OCI-M1 (cell line): ENCODE measurements around the gene SLC37A2.

Source experiments
- DNase-seq: peaks from one replicate; lab custom pipeline; 2025; lab: John Stamatoyannopoulos, UW

Gene SLC37A2

DNA sequence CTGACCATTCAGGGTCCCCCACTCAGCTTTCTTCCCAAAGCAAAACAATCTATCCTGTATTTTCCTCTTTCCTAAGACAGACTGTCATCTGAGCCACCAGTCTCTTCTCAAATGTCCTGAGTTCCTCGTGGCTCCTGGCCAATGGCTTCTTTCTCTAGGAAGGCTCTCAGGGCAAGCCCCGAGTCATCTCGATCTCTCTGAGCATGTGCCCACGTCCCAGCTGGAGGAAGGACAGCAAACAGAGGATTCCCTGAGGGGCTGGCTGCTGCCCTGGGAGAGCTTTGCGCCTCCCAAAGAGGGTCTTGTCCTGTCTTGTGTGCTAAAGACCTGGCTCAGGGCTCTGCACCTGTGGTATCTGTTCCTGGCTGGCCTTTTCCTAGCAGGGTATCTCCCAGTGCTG lies 8.3 kb downstream of the SLC37A2 start:
- no peak for DNase-seq

DNA sequence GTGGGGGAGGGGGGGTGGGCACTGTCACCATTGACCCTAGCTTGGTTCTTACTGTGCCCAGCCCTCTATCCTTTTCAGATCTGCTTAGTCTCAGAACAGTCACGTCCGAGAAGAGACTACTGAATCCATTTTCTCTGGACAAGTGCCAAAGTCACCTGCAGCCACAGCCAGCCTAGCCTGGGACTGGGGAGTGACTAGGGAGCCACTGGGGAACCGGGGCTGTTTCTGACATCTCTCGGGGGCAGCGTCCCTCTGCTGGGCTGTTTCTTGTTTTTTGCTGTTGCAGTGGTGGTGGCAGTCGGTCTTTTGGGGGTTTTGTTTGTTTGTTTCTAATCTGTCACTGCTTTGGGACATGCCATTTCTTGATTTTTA lies 8.7 kb downstream of the SLC37A2 start:
- DNase-seq, result no peak

DNA sequence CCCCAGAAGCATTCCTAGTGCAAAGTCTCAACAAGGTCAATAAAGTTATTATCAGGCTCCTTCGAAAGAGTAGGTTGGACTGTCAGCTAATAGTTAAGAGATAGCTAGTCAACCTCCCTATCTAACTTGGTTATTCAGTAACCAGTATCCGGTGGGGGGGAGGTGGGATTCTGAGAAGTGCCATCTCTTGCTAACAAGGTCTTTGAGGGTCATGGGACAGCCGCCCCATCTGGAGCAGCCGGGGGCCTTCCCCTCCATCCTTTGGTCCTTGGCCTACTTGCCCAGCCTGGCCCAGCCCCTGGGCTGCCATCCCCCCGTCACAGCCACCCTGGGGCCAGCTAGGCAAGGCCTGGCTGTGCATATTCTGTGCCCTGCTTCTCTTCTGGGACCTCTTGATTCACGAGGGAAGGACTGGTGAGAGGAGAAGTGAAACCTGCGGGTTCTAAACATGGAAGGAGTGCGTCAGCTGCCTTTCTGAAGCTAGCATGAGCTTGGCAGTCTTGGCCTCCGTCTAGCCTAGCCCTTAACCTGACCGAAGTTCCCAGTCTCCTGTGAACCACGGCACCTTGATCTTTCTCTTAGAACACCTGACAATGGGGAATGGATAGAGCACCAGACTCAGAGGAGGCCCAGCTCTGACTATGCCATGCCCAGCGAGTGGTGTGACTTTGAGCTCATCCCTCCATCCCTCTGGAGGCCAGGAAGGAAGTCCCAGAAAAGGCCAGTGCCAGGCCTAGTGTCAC lies 9.3 kb downstream of the SLC37A2 start:
- DNase-seq, result no peak

DNA sequence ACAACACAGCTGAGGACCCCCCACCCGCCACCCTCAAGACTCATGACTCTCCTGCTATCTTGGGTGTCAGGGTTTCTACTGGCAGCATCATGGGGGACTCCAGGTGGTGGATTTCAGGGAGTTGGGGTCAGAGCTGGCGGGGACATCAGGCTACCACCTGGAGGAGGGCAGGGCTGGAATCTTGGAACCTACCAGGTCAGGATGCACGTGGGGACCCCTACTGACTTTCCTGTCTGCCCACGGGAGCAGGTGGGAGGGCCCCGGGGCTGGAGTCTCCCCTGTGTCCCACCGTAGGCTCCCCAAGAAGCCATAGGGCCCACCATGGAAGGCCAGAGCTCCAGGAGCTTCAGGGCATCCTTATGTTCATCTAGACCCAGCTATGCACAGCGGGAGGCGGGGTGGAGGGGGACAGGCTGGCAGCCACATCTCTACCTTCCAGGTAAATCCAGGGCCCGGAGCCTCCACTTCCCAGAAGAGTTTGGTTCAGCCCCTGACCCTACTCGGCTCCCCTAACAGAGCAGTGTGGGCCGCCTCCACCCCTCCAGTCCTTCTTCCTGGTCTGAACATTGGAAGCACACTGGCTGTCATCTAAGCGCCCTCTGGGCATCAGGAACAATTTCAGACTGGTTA lies 10.0 kb downstream of the SLC37A2 start:
- DNase-seq, result no peak

DNA sequence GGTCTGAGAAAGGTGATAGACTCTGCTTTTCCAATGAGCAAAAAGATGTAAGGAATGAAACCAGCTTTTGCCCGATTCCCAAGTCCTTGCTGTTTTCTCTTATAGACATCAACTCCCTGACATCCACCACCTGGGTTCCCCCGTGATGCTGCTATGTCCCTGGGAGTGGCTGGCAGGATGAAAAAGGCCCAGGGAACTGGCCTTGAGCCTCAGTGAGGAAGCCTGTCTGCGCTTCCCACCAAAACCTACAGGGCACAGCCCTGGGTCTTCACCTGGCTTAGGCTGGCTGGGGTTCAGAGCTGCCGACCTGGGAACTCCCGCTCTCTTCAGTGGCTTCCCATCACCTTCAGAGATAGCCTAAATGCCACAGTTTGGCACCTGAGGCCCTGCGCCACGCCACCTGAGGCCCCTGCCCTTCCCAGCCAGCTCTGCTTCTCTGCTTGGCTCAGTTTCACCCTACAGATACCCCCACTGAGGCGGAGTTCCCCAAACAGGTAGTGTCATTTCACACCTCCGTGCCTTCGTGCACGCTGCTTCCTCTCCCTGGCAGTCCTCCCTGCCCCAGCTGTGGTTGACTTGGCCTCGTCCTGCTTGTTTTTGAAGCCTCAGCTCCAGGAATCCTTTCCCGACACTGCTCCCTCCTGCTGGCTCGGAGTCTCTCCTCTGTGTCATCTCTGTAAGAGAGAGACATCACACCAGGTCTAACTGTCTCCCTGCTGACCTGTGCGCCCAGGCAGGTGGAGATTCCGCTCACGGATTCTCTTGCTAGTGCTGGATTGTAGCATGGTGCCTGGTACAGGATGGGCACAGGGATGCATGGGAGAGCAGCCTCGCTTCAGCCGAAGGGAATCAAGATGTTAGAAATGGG lies 10.7 kb downstream of the SLC37A2 start:
- DNase-seq, result no peak

DNA sequence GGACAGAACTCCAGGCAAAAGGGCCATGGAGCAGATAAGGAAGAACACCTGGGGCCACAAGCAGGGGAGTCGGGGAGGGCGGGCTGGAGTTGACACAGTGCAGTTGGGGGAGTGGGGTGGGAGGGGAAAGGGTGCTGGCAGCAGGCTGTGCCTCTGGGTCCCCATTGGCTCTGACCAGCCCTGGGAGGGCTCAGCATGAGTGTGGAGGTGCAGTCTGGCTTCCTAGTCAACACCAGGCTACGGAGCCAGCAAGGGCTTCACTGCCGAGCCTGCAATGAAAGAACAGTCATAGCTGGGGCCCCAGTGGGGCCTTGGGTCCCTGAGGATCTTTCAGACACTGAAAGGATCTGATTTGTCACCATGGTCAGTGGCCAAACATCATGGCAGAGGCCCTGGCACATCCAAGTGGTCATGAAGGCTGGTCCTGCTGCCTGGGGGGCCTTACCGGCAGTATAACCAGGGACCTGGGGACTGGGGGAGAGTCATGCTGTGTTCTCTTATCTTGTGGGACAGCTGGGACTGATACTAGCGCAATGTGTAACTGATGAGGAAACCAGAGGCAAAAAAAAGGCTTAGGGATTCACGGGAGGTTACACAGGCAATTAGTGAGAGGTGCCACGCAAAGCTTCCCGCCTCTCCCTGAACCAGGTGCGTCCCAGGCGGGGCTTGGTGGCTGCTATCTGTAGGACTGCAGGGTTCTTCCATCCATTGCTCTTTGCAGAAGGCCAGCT lies 11.6 kb downstream of the SLC37A2 start:
- DNase-seq, result peak; percentile 37

DNA sequence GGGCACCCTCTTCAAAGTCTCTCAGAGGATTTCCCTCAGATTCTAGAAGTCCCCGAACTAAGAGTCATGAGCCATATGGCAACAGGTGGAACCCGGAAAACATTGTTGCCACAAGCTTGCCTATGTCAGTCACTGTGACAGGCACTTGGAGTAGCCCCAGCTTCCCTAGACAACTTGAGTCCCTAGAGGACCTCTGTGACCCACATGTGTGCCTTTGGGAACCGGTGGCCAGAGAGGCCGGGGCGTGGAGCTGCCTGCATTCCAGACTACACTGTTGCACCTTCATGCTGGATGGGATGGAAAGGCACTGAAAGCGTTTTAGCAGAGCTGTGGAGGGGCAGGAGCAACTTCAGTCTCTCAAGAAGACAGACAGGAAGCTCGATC lies 12.1 kb downstream of the SLC37A2 start:
- DNase-seq, result no peak

DNA sequence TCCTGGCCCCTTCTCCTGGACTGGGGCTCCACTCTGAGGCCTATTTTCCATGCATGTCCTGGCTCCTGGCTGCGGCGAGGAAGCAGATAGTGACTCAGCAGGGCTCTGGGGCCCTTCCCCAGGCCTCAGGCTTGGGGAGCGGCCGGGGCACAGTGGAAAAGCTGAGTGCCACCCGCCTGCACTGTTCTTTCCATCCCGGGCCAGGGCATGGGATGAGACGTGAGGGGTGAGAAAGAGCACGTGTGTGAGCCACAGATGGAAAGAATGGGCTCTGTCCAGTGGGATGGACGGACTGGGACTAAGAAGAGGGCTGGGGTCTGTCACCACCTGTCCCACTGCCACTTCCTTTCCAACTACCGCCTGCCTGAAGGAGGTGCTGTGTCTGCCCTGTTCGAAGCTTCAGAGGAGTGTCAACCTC lies 12.8 kb downstream of the SLC37A2 start:
- no peak for DNase-seq

DNA sequence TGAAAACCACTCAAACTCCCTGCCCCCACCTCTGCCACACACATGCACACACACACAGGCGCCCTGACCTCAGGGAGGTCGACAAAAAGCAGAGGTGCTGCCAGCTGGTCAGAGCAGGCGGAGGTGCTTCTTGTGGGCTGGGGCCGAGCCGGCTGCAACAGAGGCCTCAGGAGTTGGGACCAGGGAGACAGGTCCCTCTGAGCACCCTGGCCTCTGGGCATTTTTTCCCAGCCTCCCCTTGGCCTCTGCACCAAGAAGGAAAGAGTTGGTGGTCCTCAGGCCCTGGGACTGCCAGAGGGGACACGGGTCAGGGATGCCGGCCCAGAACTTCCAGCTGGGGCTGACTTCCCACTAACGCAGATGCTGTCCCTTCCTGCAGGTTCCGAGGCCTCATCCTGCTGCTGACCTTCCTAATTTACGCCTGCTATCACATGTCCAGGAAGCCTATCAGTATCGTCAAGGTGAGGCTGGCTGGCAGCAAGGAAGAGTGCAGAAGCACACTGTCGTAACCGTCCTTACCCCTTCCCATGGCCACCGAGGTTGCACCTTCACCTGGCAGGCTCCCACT lies 13.4 kb downstream of the SLC37A2 start:
- no peak for DNase-seq

DNA sequence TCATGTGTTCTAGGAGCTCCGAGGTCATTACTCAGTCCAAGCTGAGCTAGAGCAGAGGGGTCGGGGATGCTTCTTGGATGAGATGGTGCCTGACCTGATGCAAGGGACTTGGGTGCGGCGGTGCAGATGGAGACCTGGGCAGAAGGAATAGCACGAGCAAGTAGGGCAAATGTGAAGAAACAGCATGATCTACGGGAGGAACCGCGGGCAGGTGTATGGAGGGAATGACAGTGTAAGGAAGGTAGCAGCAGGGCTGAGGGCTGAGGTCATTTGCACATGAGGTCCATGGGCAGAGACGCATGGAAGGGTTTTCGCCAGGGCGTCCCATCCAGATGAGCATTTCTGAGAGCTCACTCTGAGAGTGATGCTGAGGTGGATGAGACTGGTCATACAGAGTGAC lies 14.9 kb downstream of the SLC37A2 start:
- no peak for DNase-seq

DNA sequence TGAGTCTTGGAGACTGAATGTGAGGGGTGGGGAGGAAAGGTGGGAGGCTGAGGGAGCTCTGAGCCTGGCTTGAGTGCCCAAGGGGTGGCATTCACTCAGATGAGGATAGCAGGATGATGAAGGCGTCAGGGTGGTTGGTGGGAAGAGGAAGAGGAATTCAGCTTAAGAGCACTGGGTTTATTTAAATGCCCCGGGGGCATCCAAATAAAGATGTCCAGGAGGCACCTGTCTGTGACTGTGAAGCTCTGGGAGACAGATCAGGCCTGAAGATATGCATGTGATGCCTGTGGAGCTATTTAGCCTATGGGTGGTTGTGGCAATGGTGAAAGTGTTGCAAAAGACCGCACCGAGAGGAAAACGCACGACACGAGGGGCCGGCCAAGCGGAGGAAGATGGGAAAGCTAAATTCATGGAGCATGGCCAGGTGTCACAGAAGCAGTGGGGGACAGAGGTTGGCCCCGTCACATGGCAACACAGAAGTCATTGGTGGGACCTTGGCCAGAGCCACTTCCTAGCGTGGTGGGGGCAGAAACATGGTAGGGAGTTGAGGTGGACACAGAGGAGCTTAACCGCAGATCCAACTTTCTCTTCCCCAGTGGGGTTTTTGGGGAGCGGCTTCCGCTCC lies 15.5 kb downstream of the SLC37A2 start:
- DNase-seq, result no peak

DNA sequence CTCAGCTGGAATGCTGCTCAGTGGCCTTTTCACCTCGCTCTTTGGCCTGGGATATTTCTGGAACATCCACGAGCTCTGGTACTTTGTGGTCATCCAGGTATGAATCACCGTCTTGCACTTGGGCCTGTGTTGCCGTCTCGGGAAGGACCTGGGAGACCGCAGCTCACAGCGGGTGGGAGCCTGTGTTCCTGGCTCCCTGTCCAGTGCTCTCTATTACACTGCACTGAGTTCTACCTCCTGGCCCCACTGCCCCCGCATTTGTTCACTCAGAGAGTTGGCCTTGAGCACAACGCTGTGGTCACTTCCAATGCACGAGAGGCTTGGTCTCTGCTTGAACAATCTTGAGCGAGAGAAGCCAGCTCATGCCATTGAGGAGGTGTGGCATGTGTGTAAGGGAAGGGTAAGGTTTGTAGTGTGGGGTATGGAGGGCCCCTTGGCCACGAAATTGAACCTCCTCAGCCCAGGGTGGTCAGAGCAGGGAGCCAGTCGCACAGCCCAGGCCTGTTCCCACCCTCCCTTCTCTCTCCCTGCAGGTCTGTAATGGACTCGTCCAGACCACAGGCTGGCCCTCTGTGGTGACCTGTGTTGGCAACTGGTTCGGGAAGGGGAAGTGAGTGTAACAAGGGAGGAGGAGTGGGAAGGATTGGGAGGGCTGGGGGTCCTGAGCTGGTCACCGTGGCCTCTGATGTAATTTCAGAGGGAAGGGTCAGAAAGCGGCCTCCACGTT lies 16.2 kb downstream of the SLC37A2 start:
- peak; percentile 78 for DNase-seq

DNA sequence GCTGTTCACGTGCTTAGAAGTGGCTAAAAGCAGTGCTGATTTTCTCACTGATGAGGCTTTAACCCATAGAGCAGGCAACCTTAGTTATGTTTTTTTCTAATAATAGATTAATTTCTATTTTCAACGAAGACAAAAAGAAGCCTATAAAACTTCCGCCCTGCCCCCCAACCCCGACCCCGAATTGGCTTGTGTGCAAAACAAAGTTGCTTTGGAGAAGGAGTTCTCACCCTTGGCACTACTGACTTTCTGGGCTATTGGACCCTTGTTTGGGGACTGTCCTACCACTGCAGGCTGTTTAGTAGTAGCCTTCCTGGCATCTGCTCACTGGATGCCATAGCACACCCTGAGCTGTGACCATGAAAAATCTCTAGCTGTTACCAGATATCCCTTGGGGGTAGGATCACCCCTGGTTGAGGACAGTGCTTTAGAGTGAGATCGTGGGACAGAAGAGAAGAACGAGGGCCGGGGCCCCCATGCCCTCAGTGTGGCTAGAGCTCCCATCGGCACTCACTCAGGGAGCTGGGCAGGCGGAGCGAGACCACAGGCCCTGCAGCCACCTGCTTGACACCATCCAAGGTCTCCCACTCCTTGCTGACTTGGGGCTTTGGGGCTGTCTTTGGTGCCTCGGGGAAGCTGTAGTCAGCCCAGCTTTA lies 16.9 kb downstream of the SLC37A2 start:
- no peak for DNase-seq

DNA sequence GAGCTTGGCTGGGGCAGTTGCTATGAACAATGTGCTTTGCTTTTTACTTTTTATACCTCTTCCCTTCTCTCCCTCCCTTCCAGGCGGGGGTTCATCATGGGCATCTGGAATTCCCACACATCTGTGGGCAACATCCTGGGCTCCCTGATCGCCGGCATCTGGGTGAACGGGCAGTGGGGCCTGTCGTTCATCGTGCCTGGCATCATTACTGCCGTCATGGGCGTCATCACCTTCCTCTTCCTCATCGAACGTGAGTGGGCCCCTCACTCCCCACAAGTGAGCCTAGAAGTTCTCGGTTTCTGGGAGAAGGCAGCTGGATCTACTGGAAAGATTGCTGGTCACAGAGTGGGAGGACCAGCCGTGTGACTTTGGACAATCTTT lies 17.4 kb downstream of the SLC37A2 start:
- no peak for DNase-seq

DNA sequence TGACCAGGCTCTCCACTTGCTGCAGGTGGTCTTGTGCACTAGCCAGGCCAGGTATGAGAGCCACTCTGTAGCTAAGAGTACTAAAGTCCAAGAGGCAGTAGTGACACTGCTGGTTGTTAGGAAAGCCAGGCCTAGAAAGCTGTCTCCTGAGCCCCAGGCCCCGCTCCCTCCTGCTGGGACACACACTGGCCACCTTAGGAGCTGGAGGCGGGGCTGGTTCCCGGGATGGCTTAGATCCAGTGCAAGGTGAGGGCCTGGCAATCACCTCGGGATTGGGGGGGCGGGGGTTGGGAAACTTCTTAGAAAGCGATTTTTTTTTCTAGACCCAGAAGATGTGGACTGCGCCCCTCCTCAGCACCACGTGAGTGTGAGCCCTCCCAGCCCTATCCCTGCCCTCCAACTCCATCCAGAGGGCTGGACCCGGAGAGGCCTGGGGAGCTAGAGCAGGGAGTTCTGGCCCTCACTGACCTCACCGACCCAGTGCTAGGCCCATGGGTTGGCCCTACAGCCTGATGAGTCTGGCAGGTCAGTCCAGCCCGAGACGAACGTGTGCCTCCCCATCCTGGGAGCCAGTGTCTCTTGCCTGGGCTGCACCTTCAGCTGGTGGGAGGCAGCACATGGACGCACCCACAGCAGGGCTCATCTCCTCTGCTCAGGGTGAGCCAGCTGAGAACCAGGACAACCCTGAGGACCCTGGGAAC lies 18.1 kb downstream of the SLC37A2 start:
- DNase-seq, result no peak

DNA sequence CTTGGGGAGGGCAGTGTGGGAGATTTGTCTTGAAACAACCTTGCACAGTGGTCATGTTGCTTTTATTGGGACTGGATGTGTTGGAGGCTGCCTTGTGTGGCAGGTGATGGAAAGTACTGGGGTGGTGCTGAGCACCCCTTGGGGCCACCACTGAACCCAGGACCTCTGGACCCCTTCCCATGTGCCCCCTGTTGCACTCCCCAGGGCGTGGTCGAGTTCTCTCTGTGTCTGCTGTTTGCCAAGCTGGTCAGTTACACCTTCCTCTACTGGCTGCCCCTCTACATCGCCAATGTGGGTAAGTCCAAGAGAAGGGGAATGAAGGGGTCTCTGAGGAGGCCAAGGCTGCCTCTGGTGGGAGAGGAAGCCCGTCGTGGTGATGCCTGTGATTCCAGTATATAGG lies 18.9 kb downstream of the SLC37A2 start:
- DNase-seq, result no peak

DNA sequence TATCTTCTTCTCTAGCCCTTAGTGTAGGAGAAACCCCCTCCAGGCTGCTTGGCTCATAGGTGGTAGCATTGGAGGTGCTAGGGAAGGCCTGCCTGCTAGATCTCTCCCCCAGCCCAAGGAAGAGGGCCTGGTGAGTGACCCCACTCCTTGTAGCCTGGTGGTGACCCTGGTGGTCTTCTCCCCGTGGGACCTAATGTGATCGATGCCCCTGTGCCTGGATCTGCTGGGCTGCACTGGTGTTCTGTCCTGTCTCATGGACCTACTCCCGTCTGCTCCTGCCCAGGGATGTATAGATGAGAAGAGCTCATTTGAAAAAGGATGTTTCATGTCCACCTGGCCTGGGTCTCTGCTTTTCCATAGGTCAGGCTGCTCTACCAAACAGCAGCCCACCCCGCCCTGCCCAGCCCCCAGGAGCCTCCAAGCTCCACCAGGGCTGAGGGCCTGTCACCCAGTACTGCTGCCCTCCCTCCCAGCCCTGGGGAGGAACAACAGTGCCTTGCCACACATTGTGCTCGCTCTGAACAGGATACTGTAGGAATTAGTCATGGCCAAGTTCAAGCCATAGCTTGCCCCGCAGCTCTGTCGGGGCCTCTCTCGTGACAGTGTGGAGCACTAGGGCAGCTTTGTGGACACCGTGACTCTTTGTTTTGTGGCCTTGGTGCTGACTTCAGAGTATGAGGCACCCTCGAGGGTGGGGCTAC lies 19.7 kb downstream of the SLC37A2 start:
- DNase-seq, result no peak

DNA sequence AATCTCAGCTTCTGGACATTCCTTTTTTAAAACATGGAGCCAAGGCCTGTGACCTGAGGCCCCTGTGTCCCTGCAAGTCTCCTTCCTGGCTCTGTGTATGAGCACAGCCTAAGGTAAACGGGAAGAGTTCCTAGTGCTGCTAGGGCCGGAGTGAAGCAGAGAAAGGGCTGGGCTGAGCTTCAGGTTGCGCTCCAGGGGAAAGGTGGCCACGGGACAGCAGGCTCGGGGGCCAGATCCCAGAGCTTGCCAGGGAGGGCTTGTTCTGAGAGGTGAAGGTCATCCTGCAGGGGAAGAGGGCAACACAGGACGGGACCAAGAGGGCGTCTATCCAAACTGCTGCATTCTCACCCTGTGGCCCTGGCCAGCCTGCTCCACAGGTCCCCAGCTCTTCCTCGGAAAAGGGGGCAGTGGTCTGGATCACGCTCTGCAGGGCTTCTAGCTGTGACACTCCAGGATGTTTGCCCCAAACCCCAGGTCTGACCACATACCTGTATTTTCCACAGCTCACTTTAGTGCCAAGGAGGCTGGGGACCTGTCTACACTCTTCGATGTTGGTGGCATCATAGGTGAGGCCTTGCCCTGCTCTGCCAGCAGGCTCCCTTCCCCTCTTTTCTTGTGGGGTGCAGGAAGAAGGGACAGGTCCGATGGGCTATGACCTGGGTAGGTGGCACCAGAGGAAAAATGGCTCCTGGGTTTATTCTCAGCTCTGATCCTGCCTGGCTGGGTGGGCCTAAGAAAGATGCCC lies 20.4 kb downstream of the SLC37A2 start:
- DNase-seq, result no peak
